DOHH2 (cell line): ENCODE measurements around the gene GRID1.

Experiments
- H3F3A ChIP-seq: fragments of 200-600 bp; sonication (generic), shearing (Covaris generic); 2 replicates; pipeline ENCODE4 v1.6.0; 2016; ENCODE audit warnings: antibody characterized with exemption, mild to moderate bottlenecking; ENCODE audit not compliant: control insufficient read depth, insufficient read depth
- H3K27ac ChIP-seq: fragments of 200-600 bp; sonication (generic); 2 replicates; pipeline ENCODE4 v1.5.1; 2014; ENCODE audit warnings: low read depth, mild to moderate bottlenecking, low read length, moderate library complexity
- H3K27me3 ChIP-seq: fragments of 200-600 bp; sonication (generic); 2 replicates; pipeline ENCODE4 v1.6.1; 2014; ENCODE audit warnings: mild to moderate bottlenecking, low read length, mixed read lengths; ENCODE audit not compliant: control insufficient read depth
- H3K36me3 ChIP-seq: fragments of 200-600 bp; sonication (generic); 2 replicates; pipeline ENCODE4 v1.6.1; 2014; ENCODE audit warnings: mild to moderate bottlenecking, low read length, moderate library complexity, mixed read lengths; ENCODE audit not compliant: control insufficient read depth
- H3K4me1 ChIP-seq: fragments of 200-600 bp; sonication (generic); 2 replicates; pipeline ENCODE4 v1.6.1; 2014; ENCODE audit warnings: mild to moderate bottlenecking, low read length, mixed read lengths; ENCODE audit not compliant: control insufficient read depth
- H3K4me2 ChIP-seq: fragments of 200-600 bp; sonication (generic); 2 replicates; pipeline ENCODE4 v1.6.0; 2014; ENCODE audit warnings: mild to moderate bottlenecking, low read length, moderate library complexity
- H3K4me3 ChIP-seq: fragments of 200-600 bp; sonication (generic); 2 replicates; pipeline ENCODE4 v1.5.1; 2014; ENCODE audit warnings: mild to moderate bottlenecking, low read length, mixed read lengths
- H3K79me2 ChIP-seq: fragments of 200-600 bp; sonication (generic); 2 replicates; pipeline ENCODE4 v1.6.1; 2014; ENCODE audit warnings: mild to moderate bottlenecking, low read length, mixed read lengths; ENCODE audit not compliant: control insufficient read depth
- H3K9me2 ChIP-seq: fragments of 200-600 bp; sonication (generic); replicated peaks from 2 replicates; pipeline ENCODE4 v1.6.1; 2014; ENCODE audit warnings: mild to moderate bottlenecking, low read length, mixed read lengths; ENCODE audit not compliant: control insufficient read depth
- H3K9me3 ChIP-seq: fragments of 200-600 bp; sonication (generic); 2 replicates; pipeline ENCODE4 v1.6.1; 2014; ENCODE audit warnings: antibody characterized with exemption, low read length, mixed read lengths; ENCODE audit not compliant: control insufficient read depth, insufficient read depth
- H4K20me1 ChIP-seq: fragments of 200-600 bp; sonication (generic); 2 replicates; pipeline ENCODE4 v1.6.0; 2014; ENCODE audit warnings: low read depth, mild to moderate bottlenecking, antibody characterized with exemption, low read length, moderate library complexity; ENCODE audit not compliant: control insufficient read depth, insufficient read depth
- CTCF ChIP-seq: fragments of 200-600 bp; sonication (generic); IDR thresholded peaks from one replicate; pipeline ENCODE4 v1.5.1; 2014; ENCODE audit warnings: antibody characterized with exemption, mild to moderate bottlenecking, low read depth, low read length; ENCODE audit not compliant: poor library complexity, severe bottlenecking
- EZH2phosphoT487 ChIP-seq: fragments of 200-600 bp; sonication (generic); IDR thresholded peaks from 2 replicates; pipeline ENCODE4 v1.6.1; 2017; ENCODE audit warnings: borderline replicate concordance, mild to moderate bottlenecking, antibody characterized with exemption, low read length, moderate library complexity, mixed read lengths

Gene GRID1

DNA sequence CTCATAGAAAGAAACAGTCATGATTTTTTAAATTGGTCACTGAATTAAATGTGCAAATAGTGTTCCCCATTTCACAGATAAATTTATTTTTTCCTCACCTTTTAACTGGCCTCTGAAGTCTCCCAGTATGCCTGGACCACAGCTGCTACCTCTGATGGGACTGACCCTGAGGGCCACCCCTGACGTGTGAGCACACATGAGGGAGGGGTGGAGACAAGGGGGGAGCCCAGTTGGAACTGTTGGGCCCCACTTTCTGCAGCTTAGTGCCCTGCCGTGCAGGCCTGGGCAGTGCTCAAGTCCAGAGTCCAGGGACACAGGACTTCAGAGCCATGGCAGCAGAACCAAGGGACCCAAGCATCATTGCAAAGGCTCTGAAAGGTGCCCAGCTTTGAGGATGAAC is 243.9 kb downstream of the GRID1 start:
- Histone ChIP-seq H4K20me1 (no peaks in the 10 kb centered on the region), H3K27ac (no peak overlapping the region), H3K4me1 (no peaks in the 10 kb centered on the region), H3K4me3 (no peak overlapping the region), H3K36me3 (no peaks in the 10 kb centered on the region), H3K9me2 (no peaks in the 10 kb centered on the region), H3F3A (no peaks in the 10 kb centered on the region), H3K9me3 (no peaks in the 10 kb centered on the region), H3K79me2 (no peaks in the 10 kb centered on the region), H3K27me3 (no peaks in the 10 kb centered on the region), H3K4me2 (no peak overlapping the region)
- TF ChIP-seq EZH2phosphoT487 (no peak), CTCF (no peak)

- H3K9me2 ChIP-seq, result no peaks in the 10 kb centered on the region
- no peaks in the 10 kb centered on the region for H4K20me1 ChIP-seq
- no peak overlapping the region for H3K27ac ChIP-seq
- no peaks in the 10 kb centered on the region for H3K36me3 ChIP-seq
- no peaks in the 10 kb centered on the region for H3K4me1 ChIP-seq
- no peaks in the 10 kb centered on the region for H3K27me3 ChIP-seq
- no peaks in the 10 kb centered on the region for H3F3A ChIP-seq
- H3K9me3 ChIP-seq, result no peaks in the 10 kb centered on the region
- no peaks in the 10 kb centered on the region for H3K79me2 ChIP-seq
- no peak overlapping the region for H3K4me2 ChIP-seq
- no peak for TF ChIP-seq EZH2phosphoT487
- no peak for TF ChIP-seq CTCF
- no peak overlapping the region for H3K4me3 ChIP-seq
Measured at GRCh38 chr10:86121200-86121599, 245.4 kb downstream of the GRID1 start.

GRCh38 chr10:86117051-86117450 is 249.5 kb downstream of the GRID1 start:
- TF ChIP-seq CTCF, result no peak
- Histone ChIP-seq H3K4me1 (no peaks in the 10 kb centered on the region), H3K36me3 (no peaks in the 10 kb centered on the region), H3K9me2 (no peaks in the 10 kb centered on the region), H4K20me1 (no peaks in the 10 kb centered on the region), H3K79me2 (no peaks in the 10 kb centered on the region), H3K4me2 (no peak overlapping the region), H3K4me3 (no peak overlapping the region), H3K9me3 (no peaks in the 10 kb centered on the region), H3K27ac (no peak overlapping the region), H3K27me3 (no peaks in the 10 kb centered on the region), H3F3A (no peaks in the 10 kb centered on the region)

DNA sequence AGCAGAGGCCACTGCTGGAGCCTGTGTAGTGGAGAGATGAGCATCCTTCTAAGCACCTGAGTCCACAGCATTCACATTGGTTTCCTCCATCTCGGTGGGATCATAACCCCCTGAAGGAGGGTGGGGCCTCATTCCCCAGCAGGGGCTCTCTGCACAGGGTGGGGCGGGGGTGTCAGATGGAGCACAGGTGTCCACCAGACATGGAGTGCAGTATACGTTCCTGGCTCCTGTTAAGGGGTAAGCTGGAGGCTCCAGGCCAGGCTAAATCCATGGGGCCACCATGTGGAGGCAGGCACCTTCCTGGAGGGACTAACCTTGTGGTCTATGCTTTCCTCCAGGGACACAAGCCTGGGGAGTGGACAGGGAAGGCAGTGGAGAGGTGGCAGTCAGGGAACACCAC is 252.6 kb downstream of the GRID1 start:
- TF ChIP-seq EZH2phosphoT487 (no peak), CTCF (no peak)

More for the DNA sequence above, 252.6 kb downstream of the GRID1 start:
- H3K4me2 ChIP-seq, result no peak overlapping the region
- no peaks in the 10 kb centered on the region for H3K79me2 ChIP-seq
- H3F3A ChIP-seq, result no peaks in the 10 kb centered on the region
- H3K4me3 ChIP-seq, result no peak overlapping the region
- H3K27ac ChIP-seq, result no peak overlapping the region
- H4K20me1 ChIP-seq, result no peaks in the 10 kb centered on the region
- H3K27me3 ChIP-seq, result no peaks in the 10 kb centered on the region
- no peaks in the 10 kb centered on the region for H3K4me1 ChIP-seq
- H3K9me2 ChIP-seq, result no peaks in the 10 kb centered on the region
- H3K36me3 ChIP-seq, result no peaks in the 10 kb centered on the region
- H3K9me3 ChIP-seq, result no peaks in the 10 kb centered on the region
